Lung (tissue), 12 donors: ENCODE data around the gene ADSL. TPM values are rescaled to one million over a fixed set of nuclear protein-coding genes. Genes with fewer than 3 reads are reported as not detected.
A peak's percentile ranks its signal among the peaks of the same experiment; 100 is the strongest.

Experiments used
- ATAC-seq: fragments of 200-7000 bp; cut with Tn5 transposase; one replicate; pipeline ENCODE4 v1.9.1; 2020; ENCODE audit warnings: moderate number of reproducible peaks; ENCODE audit not compliant: insufficient read depth, low FRiP score
- DNase-seq, 3 donors: peaks; one replicate each; pipeline ENCODE4 v3.0.0-alpha.2; 2013 to 2017
- H3K27ac ChIP-seq, 2 donors: one replicate each; pipeline ENCODE4 v1.5.1; 2013; ENCODE audit warnings: mild to moderate bottlenecking in 2 of 2, moderate library complexity in 2 of 2, control low read depth in 1 of 2, inconsistent platforms in 1 of 2, low read depth in 1 of 2, low read length in 1 of 2
- H3K27me3 ChIP-seq, 3 donors: one replicate each; pipeline ENCODE4 v1.5.1; 2013; ENCODE audit warnings: low read length in 2 of 3; ENCODE audit not compliant: control insufficient read depth in 3 of 3, insufficient read depth in 3 of 3
- H3K36me3 ChIP-seq, 4 donors: one replicate each; pipeline ENCODE4 v1.5.1; 2013; ENCODE audit warnings: low read length in 4 of 4, mild to moderate bottlenecking in 1 of 4, moderate library complexity in 1 of 4; ENCODE audit not compliant: control insufficient read depth in 4 of 4, insufficient read depth in 4 of 4
- H3K4me1 ChIP-seq, 5 donors: one replicate each; pipeline ENCODE4 v1.5.1; 2013; ENCODE audit warnings: low read length in 5 of 5, mild to moderate bottlenecking in 2 of 5, moderate library complexity in 1 of 5; ENCODE audit not compliant: control insufficient read depth in 5 of 5, insufficient read depth in 5 of 5
- H3K4me3 ChIP-seq: one replicate; pipeline ENCODE4 v1.5.1; 2013; ENCODE audit warnings: mild to moderate bottlenecking, control low read depth, moderate library complexity
- H3K9ac ChIP-seq, 2 donors: one replicate each; pipeline ENCODE4 v1.5.1; 2013; ENCODE audit warnings: low read length in 2 of 2, control low read depth in 1 of 2; ENCODE audit not compliant: insufficient read depth in 1 of 2
- H3K9me3 ChIP-seq, 4 donors: one replicate each; pipeline ENCODE4 v1.5.1; 2013; ENCODE audit warnings: low read length in 3 of 4, mild to moderate bottlenecking in 1 of 4, moderate library complexity in 1 of 4; ENCODE audit not compliant: control insufficient read depth in 4 of 4, insufficient read depth in 3 of 4
- CTCF ChIP-seq: IDR thresholded peaks from 2 replicates; pipeline ENCODE4 v1.5.1; 2012; ENCODE audit warnings: mild to moderate bottlenecking; ENCODE audit errors: control extremely low read depth, extremely low read depth
- WGBS, 2 donors: extraction: QIAGEN DNeasy Blood & Tissue Kit; methylation state at CpG; one replicate each; pipeline ENCODE4 v1.1.7; 2013; 5-methylcytosine and 5-hydroxymethylcytosine counted together
- polyA plus RNA-seq, 2 donors: library from polyadenylated mRNA; stranded (reverse); fragments of 200-250 nt; gene quantifications; one replicate each; pipeline ENCODE4 v1.2.1, GENCODE V29; 2013
- total RNA-seq, 2 donors: library from RNA; depleted of rRNA in 1 of 2; stranded (reverse); fragments of >200 nt in 1 of 2; gene quantifications; one replicate each; pipeline ENCODE4 v1.2.1, GENCODE V29; 2014 to 2021
- donor health status: control.
- donor health status: control.
- donor health status: Bipolar disorder and iron deficiency.
- donor health status: healthy.
- donor health status: DM: yes; HTN: yes; CAD: no.

ADSL gene
- total and polyA plus RNA-seq, 4 donors = 35.2 to 62.9 (median 43.0) TPM

- DNase-seq = peak in 2 of 3 donors; percentile 58 to 71
- no peaks in the 10 kb centered on the region for H3K9me3 ChIP-seq
- peaks cover 3 to 6% (median 5%) of the 10 kb centered on the region in 4 donors for H3K36me3 ChIP-seq
- H3K9ac ChIP-seq = no peak overlapping the region
- peaks cover 0 to 28% (median 2%) of the 10 kb centered on the region in 5 donors for H3K4me1 ChIP-seq
- no peaks in the 10 kb centered on the region for H3K27me3 ChIP-seq
- no peak for ATAC-seq
- H3K4me3 ChIP-seq = no peak overlapping the region
- TF ChIP-seq CTCF = no peak
- H3K27ac ChIP-seq = no peak overlapping the region
- 74 to 79% methylated on average over 9 of the region's 9 CpGs for WGBS, 2 donors
Observed at GRCh38 chr22:40332319-40332781, 13.9 kb upstream of the ADSL start.

- Histone ChIP-seq H3K4me3 (no peak overlapping the region), H3K27ac (no peak overlapping the region), H3K36me3 (peaks cover 3 to 6% (median 5%) of the 10 kb centered on the region in 4 donors), H3K9ac (no peak overlapping the region), H3K27me3 (no peaks in the 10 kb centered on the region), H3K9me3 (no peaks in the 10 kb centered on the region), H3K4me1 (peaks cover 0 to 13% (median 0%) of the 10 kb centered on the region in 5 donors)
- 84% methylated on average over 2 of the region's 2 CpGs for WGBS, 2 donors
- no peak for ATAC-seq
- no peak for DNase-seq
- TF ChIP-seq CTCF = no peak
Observed at GRCh38 chr22:40334060-40334459, 12.2 kb upstream of the ADSL start.

DNA sequence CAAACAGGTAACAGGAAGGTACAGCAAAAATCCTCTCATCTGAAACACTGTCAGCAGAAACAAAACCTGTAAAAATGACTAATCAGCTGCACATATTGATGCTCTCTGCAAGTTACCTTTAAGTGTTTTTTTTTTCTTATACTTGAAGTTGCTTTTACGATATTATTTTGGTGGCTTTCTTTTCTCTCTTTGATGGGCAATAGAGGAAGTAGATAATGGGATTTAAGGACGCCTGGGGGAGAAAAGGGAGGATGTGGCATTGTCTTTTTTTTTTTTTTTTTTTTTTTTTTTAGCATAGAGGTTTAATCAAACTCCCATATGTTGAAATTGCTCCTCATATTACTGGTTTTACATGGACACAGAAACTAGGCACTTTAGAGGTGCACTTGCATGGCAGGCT is 11.4 kb upstream of the ADSL start:
- Histone ChIP-seq H3K9me3 (no peaks in the 10 kb centered on the region), H3K36me3 (peaks cover 3 to 6% (median 4%) of the 10 kb centered on the region in 4 donors), H3K4me3 (no peak overlapping the region), H3K9ac (no peak overlapping the region), H3K4me1 (peaks cover 0 to 8% (median 0%) of the 10 kb centered on the region in 5 donors), H3K27me3 (no peaks in the 10 kb centered on the region), H3K27ac (no peak overlapping the region)
- TF ChIP-seq CTCF = no peak
- whole genome bisulfite sequencing, 2 donors = 10 to 40% methylated on average over 2 of the region's 2 CpGs
- ATAC-seq (no peak), DNase-seq (no peak)

DNA sequence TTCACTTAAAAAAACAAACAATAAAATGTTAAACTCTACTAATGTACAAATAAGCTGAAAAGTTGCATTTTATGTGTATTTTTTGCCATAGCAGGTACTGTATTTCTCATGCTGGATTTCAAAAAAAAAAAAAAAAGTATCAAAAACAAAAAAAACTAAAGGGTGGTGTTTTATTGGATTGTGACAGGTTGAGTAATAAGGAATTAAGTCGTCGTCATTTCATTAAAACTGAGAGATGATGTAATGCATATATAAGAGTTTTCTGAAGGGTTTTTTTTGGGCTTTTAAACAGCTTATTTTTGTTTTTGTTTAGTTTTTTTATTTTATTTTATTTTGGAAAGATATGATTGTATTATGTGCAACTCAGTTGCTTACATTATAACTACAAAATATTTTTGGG is 10.9 kb upstream of the ADSL start:
- Histone ChIP-seq H3K27ac (no peak overlapping the region), H3K4me3 (no peak overlapping the region), H3K27me3 (no peaks in the 10 kb centered on the region), H3K36me3 (peaks cover 3 to 6% (median 4%) of the 10 kb centered on the region in 4 donors), H3K9me3 (no peaks in the 10 kb centered on the region), H3K9ac (no peak overlapping the region), H3K4me1 (peaks cover 0 to 8% (median 0%) of the 10 kb centered on the region in 5 donors)
- ATAC-seq (no peak), DNase-seq (no peak)
- WGBS, 2 donors = 20 to 35% methylated on average over 2 of the region's 2 CpGs
- TF ChIP-seq CTCF = no peak
